HepG2 (cell line): ENCODE results near the gene PTH. TPM values are rescaled to one million over a fixed set of nuclear protein-coding genes. Genes with fewer than 3 reads are reported as not detected.

Source experiments
- ATAC-seq: fragments of 200-7000 bp; cut with Tn5 transposase; 3 replicates; pipeline ENCODE4 v1.9.1; 2020; ENCODE audit warnings: mild to moderate bottlenecking, moderate library complexity
- BruUV-seq: library from RNA; stranded (reverse); fragments of 400-500 nt; replicated peaks from 2 replicates; lab custom pipeline; 2021; lab: Mats Ljungman, UMichigan
- CTCF ChIA-PET: fragments of 300-600 bp; formaldehyde crosslinking; extraction: SDS; loops from one replicate; lab custom pipeline; 2021; ENCODE audit warnings: low total read pairs, inconsistent platforms, low intra/inter-chr PET ratio; lab: Yijun Ruan, JAX
- POLR2A ChIA-PET: fragments of 350-600 bp; sonication (Branson Sonifier 250); formaldehyde crosslinking; loops from one replicate; lab custom pipeline; 2020; ENCODE audit warnings: antibody characterized with exemption, inconsistent platforms; lab: Yijun Ruan, JAX
- DNase-seq: peaks from one replicate; pipeline ENCODE4 v3.0.0-alpha.2; 2015; ENCODE audit warnings: low spot score
- FAIRE-seq: peaks from 3 replicates; lab custom pipeline; 2011; peaks lifted over from hg19 to GRCh38; lab: Jason Lieb, UNC
- H2AFZ ChIP-seq: one replicate; pipeline ENCODE4 v1.6.1; 2011; ENCODE audit warnings: low read length, inconsistent platforms
- H3K27ac ChIP-seq: fragments of 300-600 bp; 3 replicates; pipeline ENCODE4 v1.8.0; 2011; ENCODE audit warnings: mixed run types, mild to moderate bottlenecking, mixed read lengths, low read length, inconsistent platforms; ENCODE audit not compliant: insufficient read depth; ENCODE audit errors: extremely low read length
- H3K27me3 ChIP-seq, 2 experiments: fragments of 200-600 bp in 1 of 2; 2 replicates in 1 of 2; 3 replicates in 1 of 2; pipeline versions ENCODE4 v1.6.0 to v1.8.0; 2011; ENCODE audit warnings: low read length in 2 of 2, mild to moderate bottlenecking in 2 of 2, moderate library complexity in 2 of 2, inconsistent platforms in 1 of 2; ENCODE audit not compliant: insufficient read depth in 2 of 2, control insufficient read depth in 1 of 2
- H3K36me3 ChIP-seq, 2 experiments: fragments of 200-600 bp in 1 of 2; replicated peaks in 1 of 2; 2 replicates in 1 of 2; 3 replicates in 1 of 2; pipeline versions ENCODE4 v1.5.1 to v1.8.0; 2011; ENCODE audit warnings: low read length in 2 of 2, inconsistent platforms in 1 of 2; ENCODE audit not compliant: insufficient read depth in 2 of 2, control insufficient read depth in 1 of 2
- H3K4me1 ChIP-seq: 2 replicates; pipeline ENCODE4 v1.5.1; 2012; ENCODE audit warnings: low read length, inconsistent platforms; ENCODE audit not compliant: insufficient read depth
- H3K4me2 ChIP-seq: 2 replicates; pipeline ENCODE4 v1.6.0; 2011; ENCODE audit warnings: low read depth, low read length, inconsistent platforms
- H3K4me3 ChIP-seq, 3 experiments: fragments of 200-600 bp in 1 of 3; sonication (generic), shearing (Covaris generic) in 1 of 3; replicated peaks in 1 of 3; 2 replicates each; pipeline ENCODE4 v1.5.1; 2011 to 2016; ENCODE audit warnings: low read length in 3 of 3, inconsistent platforms in 2 of 3, low read depth in 2 of 3, mild to moderate bottlenecking in 2 of 3, control low read depth in 1 of 3, mixed read lengths in 1 of 3; ENCODE audit not compliant: insufficient read depth in 1 of 3
- H3K79me2 ChIP-seq: one replicate; pipeline ENCODE4 v1.6.1; 2011; ENCODE audit warnings: low read length, inconsistent platforms; ENCODE audit not compliant: insufficient read depth
- H3K9ac ChIP-seq: 2 replicates; pipeline ENCODE4 v1.6.0; 2011; ENCODE audit warnings: mild to moderate bottlenecking, low read depth, low read length, inconsistent platforms; ENCODE audit not compliant: insufficient read depth
- H3K9me3 ChIP-seq: 2 replicates; pipeline ENCODE4 v1.5.1; 2012; ENCODE audit warnings: mild to moderate bottlenecking, low read length
- H4K20me1 ChIP-seq: 2 replicates; pipeline ENCODE4 v1.6.0; 2011; ENCODE audit warnings: inconsistent platforms, mild to moderate bottlenecking, low read length, moderate library complexity; ENCODE audit not compliant: insufficient read depth
- SNRNP70 ChIP-seq: fragments of 200-400 bp; formaldehyde crosslinking; IDR thresholded peaks from 2 replicates; pipeline ENCODE4 v1.6.1; 2017; ENCODE audit warnings: mild to moderate bottlenecking, low read depth, low read length, moderate library complexity
- SOX13 ChIP-seq, 3 experiments: fragments of 450-650 bp in 1 of 3; sonication (generic) in 1 of 3; formaldehyde crosslinking in 1 of 3; IDR thresholded peaks in 2 of 3; conservative IDR thresholded peaks in 1 of 3; 2 replicates each; pipeline versions ENCODE4 v1.5.0 to v1.6.1; 2016 to 2020; ENCODE audit warnings: antibody characterized with exemption in 1 of 3, mild to moderate bottlenecking in 1 of 3, missing compliant biosample characterization in 1 of 3, missing genetic modification reagents in 1 of 3, moderate library complexity in 1 of 3
- SOX6 ChIP-seq, 2 experiments: fragments of 450-650 bp in 1 of 2; sonication (generic) in 1 of 2; formaldehyde crosslinking in 1 of 2; IDR thresholded peaks; 2 replicates each; pipeline versions ENCODE4 v1.4.0 to v1.6.1; 2017 to 2020; ENCODE audit warnings: antibody characterized with exemption in 1 of 2, mild to moderate bottlenecking in 1 of 2, missing genetic modification reagents in 1 of 2
- ZBTB33 ChIP-seq: sonication (generic); formaldehyde crosslinking; IDR thresholded peaks from 2 replicates; pipeline ENCODE4 v1.4.0; 2020; ENCODE audit warnings: missing genetic modification reagents
- ZNF629 ChIP-seq: sonication (generic); formaldehyde crosslinking; conservative IDR thresholded peaks from 2 replicates; pipeline ENCODE4 v1.5.0; 2020; ENCODE audit warnings: missing genetic modification reagents
- ZNF7 ChIP-seq: IDR thresholded peaks from 2 replicates; pipeline ENCODE4 v1.6.1; 2016; ENCODE audit warnings: missing biosample characterization, missing genetic modification reagents
- WGBS: methylation state at CpG from one replicate; pipeline ENCODE4 v1.1.6; 2017; ENCODE audit warnings: low lambda C conversion rate; 5-methylcytosine and 5-hydroxymethylcytosine counted together
- in situ Hi-C: cut with HindIII; loops from 2 replicates; pipeline ENCODE4 v1.10.0; 2017; ENCODE audit warnings: low pct_unique_long_range_greater_than_20kb; ENCODE audit not compliant: extremely low pct_ligation_motif_present
- intact Hi-C: fragments of 100-400 bp; cut with micrococcal nuclease; formaldehyde crosslinking; loops from one replicate; pipeline ENCODE4 v1.10.0; 2022; ENCODE audit not compliant: unreplicated experiment
- polyA plus RNA-seq, 8 experiments: library from polyadenylated mRNA; depleted of rRNA in 3 of 8; stranded (reverse) in 7 of 8; unstranded in 1 of 8; fragments of >200 nt; fragmentation: Illumina TruSeq in 4 of 8; extraction: Trizol in 4 of 8; gene quantifications; 2 replicates each; pipeline versions ENCODE4 v1.2.1 to v1.2.3, GENCODE V29; 2011 to 2016; ENCODE audit warnings: low read depth in 4 of 8, missing spikeins in 1 of 8, mixed read lengths in 1 of 8; ENCODE audit not compliant: insufficient read depth in 1 of 8
- total RNA-seq, 5 experiments: library from RNA; depleted of rRNA; stranded (reverse); fragments of >200 nt; fragmentation: Illumina TruSeq; extraction: Trizol; gene quantifications; 2 replicates each; pipeline ENCODE4 v1.2.3, GENCODE V29; 2016; ENCODE audit warnings: low read depth in 1 of 5

Gene PTH
- total and polyA plus RNA-seq, 2 of the 13 experiments (the other 11 are each of a cell fraction or from before 2014, with no cell fraction given), result not detected

- no peak for ATAC-seq
- 0% methylated on average over 5 of the region's 5 CpGs for WGBS
- no TSS peak for BruUV-seq
- DNase-seq, result peak; percentile 15
- H3K9ac ChIP-seq, result no peak overlapping the region
- POLR2A ChIA-PET, result no interaction called here
- H3K27me3 ChIP-seq, result peaks cover 0 to 4% of the 10 kb centered on the region in 2 experiments; a peak in 2 of 5 replicates
- H2AFZ ChIP-seq, result no peak overlapping the region
- peak overlapping the region; percentile 32; the same call in 1 of the 2 replicates for H3K4me2 ChIP-seq
- FAIRE-seq, result no peak
- H3K36me3 ChIP-seq, result no peaks in the 10 kb centered on the region
- H3K79me2 ChIP-seq, result no peaks in the 10 kb centered on the region
- H3K9me3 ChIP-seq, result no peaks in the 10 kb centered on the region
- intact Hi-C loops (loop anchor here (10.0 kb wide), 1 partner anchor 254 kb away; no protein-coding TSS in a partner anchor), in situ Hi-C loops (no loop called here)
- no peak overlapping the region for H3K4me3 ChIP-seq
- TF ChIP-seq ZNF629 (CRISPR knock-in tag) (peak; percentile 64; the same call in 1 of the 2 replicates), SOX13 (IDR thresholded peaks at IDR 0.05) (no peak), SOX13 (CRISPR knock-in tag; conservative IDR thresholded peaks at IDR 0.05 in 1 of 2, IDR thresholded peaks at IDR 0.05 in 1 of 2) (0 out of 4 replicates have a peak, but pooled peaks of 1 of the 2 experiments have one; percentile 7), SNRNP70 (no peak), ZNF7 (CRISPR knock-in tag) (0 out of 2 replicates have a peak, but pooled peaks have one; percentile 13), SOX6 (IDR thresholded peaks at IDR 0.05) (no peak), SOX6 (CRISPR knock-in tag; IDR thresholded peaks at IDR 0.05) (peak; percentile 45), ZBTB33 (CRISPR knock-in tag) (no peak)
- peaks cover 22% of the 10 kb centered on the region for H3K4me1 ChIP-seq
- no peaks in the 10 kb centered on the region for H4K20me1 ChIP-seq
- no peak overlapping the region for H3K27ac ChIP-seq
- CTCF ChIA-PET, result no interaction called here
These were observed 27.0 kb downstream of the PTH start for GRCh38 chr11:13468750-13469149.
